Right renal pelvis (tissue), 4 donors: Measurements from ENCODE around the gene EPS8. TPM values are rescaled to one million over a fixed set of nuclear protein-coding genes. Genes with fewer than 3 reads are reported as not detected.
"Not testable (repeated sequence)": the region's sequence is repeated elsewhere in the genome, so short reads cannot be mapped to it uniquely, and the experiment has no call there.

Source experiments
- DNase-seq, 4 donors: peaks; one replicate each; pipeline ENCODE4 v3.0.0-alpha.2; 2013; ENCODE audit warnings: low read depth in 4 of 4, low spot score in 3 of 4, missing footprints in 1 of 4
- polyA plus RNA-seq, 4 donors: library from polyadenylated mRNA; unstranded; fragments of 120-200 nt; gene quantifications; one replicate each; pipeline ENCODE4 v1.2.1, GENCODE V29; 2013; ENCODE audit not compliant: insufficient read length in 4 of 4

Gene EPS8
- polyA plus RNA-seq, 4 donors = 56.9 to 65.8 (median 61.9) TPM

- not testable (repeated sequence) for DNase-seq
These were observed 27.0 kb downstream of the EPS8 start for GRCh38 chr12:15762162-15762561.

- DNase-seq = no peak
These were observed 31.5 kb downstream of the EPS8 start for GRCh38 chr12:15757553-15758255.

GRCh38 chr12:15756822-15757221, 32.4 kb downstream of the EPS8 start:
- no peak for DNase-seq

- DNase-seq = no peak
These were observed 35.0 kb downstream of the EPS8 start for GRCh38 chr12:15754233-15754632.

GRCh38 chr12:15752785-15753184, 36.4 kb downstream of the EPS8 start:
- no peak for DNase-seq

- DNase-seq = no peak
These were observed 37.4 kb downstream of the EPS8 start for GRCh38 chr12:15751741-15752140.

- no peak for DNase-seq
These were observed 39.3 kb downstream of the EPS8 start for GRCh38 chr12:15749937-15750336.

- not testable (repeated sequence) for DNase-seq
These were observed 47.3 kb downstream of the EPS8 start for GRCh38 chr12:15741870-15742269.

- no peak for DNase-seq
These were observed 48.1 kb downstream of the EPS8 start for GRCh38 chr12:15741082-15741481.

- DNase-seq = not testable (repeated sequence)
These were observed 48.8 kb downstream of the EPS8 start for GRCh38 chr12:15740389-15740788.

- no peak for DNase-seq
These were observed 50.7 kb downstream of the EPS8 start for GRCh38 chr12:15738438-15739015.

GRCh38 chr12:15735837-15736615, 53.2 kb downstream of the EPS8 start:
- no peak for DNase-seq

- no peak for DNase-seq
These were observed 56.1 kb downstream of the EPS8 start for GRCh38 chr12:15733136-15733535.

- DNase-seq = peak in 1 of 4 donors; percentile 25
These were observed 56.7 kb downstream of the EPS8 start for GRCh38 chr12:15732341-15733061.

- no peak for DNase-seq
These were observed 57.2 kb downstream of the EPS8 start for GRCh38 chr12:15731940-15732339.

- DNase-seq = no peak
These were observed 60.1 kb downstream of the EPS8 start for GRCh38 chr12:15729097-15729496.

- DNase-seq = no peak
These were observed 61.0 kb downstream of the EPS8 start for GRCh38 chr12:15728118-15728598.

- DNase-seq = no peak
These were observed 62.4 kb downstream of the EPS8 start for GRCh38 chr12:15726878-15727150.

- DNase-seq = no peak
These were observed 62.9 kb downstream of the EPS8 start for GRCh38 chr12:15726027-15726877.

GRCh38 chr12:15722951-15723350, 66.2 kb downstream of the EPS8 start:
- DNase-seq = no peak
